Smooth muscle cell of the brain vasculature (primary cell): ENCODE measurements around the gene TRMT1L.

ENCODE experiments used
- DNase-seq: peaks from one replicate; pipeline ENCODE4 v3.0.0-alpha.2; 2012; ENCODE audit warnings: low read depth, low spot score

The TRMT1L gene

GRCh38 chr1:185129708-185130107 is 27.0 kb downstream of the TRMT1L start:
- DNase-seq = no peak

- no peak for DNase-seq
Measured at GRCh38 chr1:185112356-185112755, 44.4 kb downstream of the TRMT1L start.

- no peak for DNase-seq
Measured at GRCh38 chr1:185111873-185112272, 44.9 kb downstream of the TRMT1L start.

- no peak for DNase-seq
Measured at GRCh38 chr1:185110145-185110544, 46.6 kb downstream of the TRMT1L start.

- no peak for DNase-seq
Measured at GRCh38 chr1:185108321-185108720, 48.4 kb downstream of the TRMT1L start.

GRCh38 chr1:185105121-185105520 is 51.6 kb downstream of the TRMT1L start:
- DNase-seq = no peak

GRCh38 chr1:185104083-185104482 is 52.7 kb downstream of the TRMT1L start:
- DNase-seq = no peak

- DNase-seq = no peak
Measured at GRCh38 chr1:185096531-185096930, 60.2 kb downstream of the TRMT1L start.

- no peak for DNase-seq
Measured at GRCh38 chr1:185094761-185095160, 62.0 kb downstream of the TRMT1L start.

GRCh38 chr1:185091480-185091879 is 65.3 kb downstream of the TRMT1L start:
- DNase-seq = no peak

GRCh38 chr1:185087746-185088145 is 69.0 kb downstream of the TRMT1L start:
- no peak for DNase-seq

- DNase-seq = no peak
Measured at GRCh38 chr1:185087101-185087500, 69.7 kb downstream of the TRMT1L start.

- no peak for DNase-seq
Measured at GRCh38 chr1:185083818-185084217, 72.9 kb downstream of the TRMT1L start.

GRCh38 chr1:185080422-185080821 is 76.3 kb downstream of the TRMT1L start:
- no peak for DNase-seq

GRCh38 chr1:185077374-185077773 is 79.4 kb downstream of the TRMT1L start:
- DNase-seq = no peak

- DNase-seq = no peak
Measured at GRCh38 chr1:185075476-185075875, 81.3 kb downstream of the TRMT1L start.

- DNase-seq = no peak
Measured at GRCh38 chr1:185074307-185074706, 82.4 kb downstream of the TRMT1L start.

- no peak for DNase-seq
Measured at GRCh38 chr1:185073725-185074124, 83.0 kb downstream of the TRMT1L start.

GRCh38 chr1:185070051-185070450 is 86.7 kb downstream of the TRMT1L start:
- no peak for DNase-seq

GRCh38 chr1:185069202-185069772 is 87.5 kb downstream of the TRMT1L start:
- DNase-seq = no peak

GRCh38 chr1:185068341-185068740 is 88.4 kb downstream of the TRMT1L start:
- DNase-seq = no peak
